ENCODE measurements around the gene PLA2G4B.

Gene PLA2G4B

DNA sequence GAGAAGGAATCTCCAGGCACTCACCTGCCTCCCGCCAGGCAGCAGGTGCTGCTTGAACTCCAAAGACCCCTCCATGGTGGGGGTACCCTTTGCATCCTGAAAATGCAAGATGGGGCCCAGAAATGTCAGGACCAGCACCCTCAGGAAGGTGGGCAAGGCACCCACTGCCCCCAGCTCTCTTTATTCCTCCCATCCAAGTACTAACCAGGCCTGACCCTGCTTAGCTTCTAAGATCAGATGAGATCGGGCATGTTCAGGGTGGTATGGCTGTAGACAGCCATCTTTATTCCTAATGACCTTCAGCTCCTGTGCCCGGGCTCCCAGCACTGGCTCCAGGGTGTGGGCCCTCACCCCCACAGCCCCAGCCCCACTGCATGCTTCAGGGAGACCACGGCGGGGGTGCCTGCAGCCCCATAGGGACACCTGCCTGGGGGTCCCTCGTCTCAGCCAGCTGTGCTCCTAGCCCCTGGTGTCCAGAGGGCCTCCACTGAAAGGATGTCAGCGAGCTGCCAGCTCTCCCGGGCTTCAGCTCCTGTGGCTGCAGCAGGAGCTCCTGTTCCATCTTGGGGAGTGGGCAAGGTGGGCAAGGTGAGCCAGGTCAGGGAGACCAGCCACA lies 13.2 kb downstream of the PLA2G4B start:
- no peak for DNase-seq

DNA sequence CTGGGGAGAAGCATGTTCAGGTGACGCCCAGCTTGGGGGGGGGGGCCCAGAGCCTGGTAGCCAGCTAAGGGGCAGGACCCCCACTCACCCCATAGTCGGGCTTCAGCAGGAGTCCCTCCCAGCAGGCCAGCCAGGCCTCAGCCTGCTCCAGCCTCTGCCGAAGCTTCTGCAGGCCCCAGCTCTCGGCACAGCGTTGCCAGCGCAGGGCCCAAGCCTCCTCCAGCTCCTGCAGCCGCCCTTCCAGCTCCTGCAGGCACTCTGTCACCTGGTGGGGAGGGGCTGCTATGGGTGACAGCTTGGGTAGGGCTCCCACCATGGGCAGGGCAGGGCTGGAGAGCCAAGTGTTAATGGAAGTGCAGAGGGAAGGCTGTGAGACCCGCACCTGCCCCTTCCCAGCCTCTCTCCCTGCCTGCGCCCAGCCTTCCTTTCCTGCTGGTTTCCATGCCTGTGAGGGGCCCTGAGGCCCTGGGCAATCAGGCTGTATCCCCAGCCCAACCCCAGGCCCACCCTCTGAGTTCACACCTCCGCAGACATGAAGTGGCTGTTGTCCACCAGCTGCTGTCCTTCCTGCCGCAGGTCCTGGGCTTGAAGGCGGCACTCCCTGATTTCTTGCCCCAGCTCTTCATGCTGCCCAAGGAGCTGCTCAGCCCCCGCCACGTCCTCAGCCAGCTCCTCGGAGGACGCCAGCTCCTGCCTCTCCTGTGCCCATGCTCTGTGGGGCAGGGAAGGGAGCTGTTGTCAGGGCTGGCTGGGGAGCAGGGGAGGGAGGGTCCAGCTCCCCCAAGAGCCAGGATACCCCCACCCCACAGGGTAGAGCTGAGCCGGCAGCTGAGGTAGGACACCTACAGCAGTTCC lies 14.3 kb downstream of the PLA2G4B start:
- DNase-seq = no peak

DNA sequence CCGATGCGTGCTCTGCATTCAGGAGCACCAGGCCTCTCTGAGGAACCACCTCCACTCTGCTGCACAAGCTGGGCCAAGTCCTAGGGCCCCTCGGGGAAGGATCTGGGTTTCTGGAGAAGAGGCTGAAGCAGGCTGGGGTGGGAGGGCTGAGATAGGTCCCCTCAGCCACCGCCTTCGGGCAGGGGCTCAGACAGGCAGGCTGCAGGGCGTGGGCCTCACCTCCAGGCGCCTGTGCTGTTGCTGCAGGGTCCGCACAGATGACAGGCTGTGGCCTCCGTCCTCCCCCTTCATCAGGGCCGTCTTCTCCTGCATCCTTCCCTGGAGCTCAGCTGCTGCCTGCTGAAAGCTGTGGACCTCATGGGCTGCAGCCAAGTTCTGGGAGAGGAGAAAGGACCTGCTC lies 15.2 kb downstream of the PLA2G4B start:
- DNase-seq = no peak

DNA sequence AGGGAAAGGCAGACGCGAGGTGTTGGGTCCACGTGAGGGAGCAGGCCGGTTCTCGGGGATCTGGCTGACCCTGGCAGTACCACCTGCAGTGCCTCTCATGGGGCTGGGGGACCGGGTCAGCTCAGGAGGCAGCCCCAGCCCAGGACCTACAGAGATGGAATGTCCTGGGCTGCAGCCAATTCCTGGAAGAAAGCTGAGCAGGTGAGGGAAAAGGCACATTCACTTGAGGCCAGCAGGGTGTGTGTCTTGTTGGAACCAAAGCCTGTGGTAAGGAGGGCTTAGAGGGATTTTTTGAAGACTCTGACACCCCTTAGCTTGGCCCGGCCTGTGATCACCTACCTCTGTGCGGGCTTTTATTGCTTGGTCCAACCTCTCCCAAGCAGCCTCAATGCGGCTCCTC lies 15.8 kb downstream of the PLA2G4B start:
- no peak for DNase-seq

DNA sequence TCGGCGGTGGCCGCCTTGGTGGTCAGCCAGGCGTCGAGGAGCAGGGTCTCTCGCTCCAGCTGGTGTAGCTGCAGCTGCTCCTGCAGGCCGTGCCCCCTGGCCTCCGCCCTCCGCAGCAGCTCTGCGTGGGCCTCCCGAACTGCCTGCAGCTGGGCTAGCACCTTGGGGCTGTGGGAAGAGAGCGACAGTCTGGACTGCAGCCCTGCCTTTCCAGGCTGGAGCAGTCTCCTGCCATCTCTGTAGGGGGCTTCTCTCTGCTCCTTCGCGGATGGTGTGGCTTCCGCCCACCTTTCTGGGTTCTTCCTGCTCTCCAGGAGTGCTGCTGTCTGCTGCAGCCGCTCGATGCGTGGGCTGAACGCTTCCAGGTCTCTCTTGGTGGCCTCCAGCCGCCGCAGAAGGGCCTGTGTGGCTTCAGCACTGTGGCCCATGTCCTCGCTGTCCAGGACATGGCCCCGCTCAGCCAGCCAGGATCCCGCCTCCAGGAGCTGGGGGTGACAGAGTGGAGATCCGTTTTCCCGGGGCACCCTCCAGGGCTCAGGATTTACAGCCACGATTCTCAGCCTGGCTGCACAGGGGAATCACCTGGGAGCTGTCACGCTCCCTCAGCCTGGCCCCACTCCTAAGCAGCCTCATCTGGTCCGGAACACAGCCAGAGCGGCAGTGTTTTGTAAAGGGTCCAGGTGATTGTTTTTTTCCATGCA lies 16.8 kb downstream of the PLA2G4B start:
- DNase-seq = no peak

DNA sequence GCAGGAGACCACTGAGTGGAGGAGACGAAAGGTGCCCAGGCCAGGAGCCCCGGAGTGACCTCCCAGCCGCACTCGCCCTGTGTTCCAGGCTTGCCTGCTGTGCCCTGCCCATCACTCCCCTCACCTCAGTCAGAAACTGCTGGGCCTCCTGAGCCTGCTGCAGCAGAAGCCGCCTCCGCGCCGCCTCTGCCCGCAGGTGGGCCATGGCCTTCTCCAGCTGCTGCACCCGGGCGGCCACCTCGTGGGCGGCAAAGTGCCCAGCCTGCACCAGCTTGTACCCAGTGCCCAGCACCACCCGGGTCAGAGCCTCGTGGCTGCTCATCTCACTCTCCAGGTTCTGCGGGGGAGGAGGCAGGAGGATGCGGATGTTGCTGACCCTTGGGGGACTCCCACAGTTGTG lies 17.6 kb downstream of the PLA2G4B start:
- DNase-seq = no peak

GRCh38 chr15:41856716-41857115 lies 18.1 kb downstream of the PLA2G4B start:
- DNase-seq = no peak

DNA sequence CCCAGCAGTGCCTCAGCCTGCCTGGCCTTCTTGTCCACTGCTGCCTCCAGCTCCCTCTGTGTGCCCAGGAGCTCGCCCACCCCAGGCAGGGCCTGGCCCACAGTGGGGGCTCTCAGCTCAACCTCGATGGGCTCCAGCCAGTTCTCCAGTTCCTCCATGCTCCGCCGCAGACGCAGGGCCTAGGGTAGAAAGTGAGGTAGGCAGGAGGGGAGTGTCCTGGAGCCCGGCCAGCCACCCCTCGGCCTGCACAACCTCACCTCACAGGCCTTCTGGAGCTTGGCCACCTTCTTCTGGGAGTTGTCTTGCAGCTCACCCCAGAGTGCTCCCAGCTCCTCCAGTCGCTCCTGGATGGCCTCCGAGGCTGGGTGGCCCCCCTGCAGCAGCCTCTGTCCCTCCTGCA lies 18.7 kb downstream of the PLA2G4B start:
- no peak for DNase-seq

DNA sequence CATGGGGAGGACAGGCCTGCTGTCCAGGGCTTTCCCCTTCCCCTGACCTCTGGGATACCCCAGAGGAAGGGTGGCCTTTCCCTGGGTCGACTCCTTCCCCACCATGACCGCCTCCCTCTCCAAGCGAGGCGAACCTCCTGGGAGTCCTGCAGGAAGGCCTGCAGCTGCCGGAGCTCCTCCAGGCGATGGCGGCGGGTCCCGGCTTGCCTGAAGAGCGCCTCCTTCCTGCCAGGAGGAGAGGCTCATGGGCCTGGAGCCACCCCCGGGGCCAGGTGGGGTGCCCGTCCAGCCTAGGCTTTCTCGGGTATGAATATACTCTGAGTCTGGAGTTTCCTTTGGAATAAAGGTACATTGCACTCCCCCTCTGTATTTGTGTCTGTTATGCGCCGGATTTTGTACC lies 20.1 kb downstream of the PLA2G4B start:
- DNase-seq = no peak

- no peak for DNase-seq
Observed at GRCh38 chr15:41860049-41860828, 21.6 kb downstream of the PLA2G4B start.

DNA sequence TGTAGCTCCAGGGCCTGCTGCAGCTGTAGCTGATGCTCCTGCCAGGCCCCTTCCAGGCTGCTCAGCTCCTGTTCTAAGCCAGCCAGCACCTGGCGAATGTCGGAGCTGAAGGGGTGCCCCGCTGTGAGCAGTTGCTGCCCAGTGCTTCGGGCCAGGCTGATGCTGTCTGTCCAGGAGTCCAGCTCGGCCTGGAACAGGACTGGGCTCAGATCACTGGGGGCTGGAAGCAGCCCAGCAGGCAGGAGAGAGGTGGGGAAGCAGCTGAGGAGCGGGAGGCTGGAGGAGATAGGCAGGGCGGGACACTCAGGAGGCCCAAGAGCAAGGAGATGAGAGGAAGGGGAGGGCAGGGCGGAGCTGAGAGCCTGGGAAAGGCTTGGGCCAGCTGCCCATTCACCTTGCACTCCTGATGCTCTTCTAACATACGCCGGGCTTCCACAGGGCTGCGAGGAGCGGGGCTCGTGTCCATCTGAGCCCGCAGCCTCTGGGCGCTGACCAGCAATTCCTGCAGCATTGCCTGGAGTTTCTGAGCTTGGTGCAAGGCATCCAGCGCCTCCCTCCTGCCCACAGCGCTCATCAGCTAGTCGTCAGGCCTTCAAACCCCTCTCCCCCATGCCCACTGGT lies 23.2 kb downstream of the PLA2G4B start:
- DNase-seq = no peak

GRCh38 chr15:41862515-41863116 lies 24.0 kb downstream of the PLA2G4B start:
- no peak for DNase-seq

DNA sequence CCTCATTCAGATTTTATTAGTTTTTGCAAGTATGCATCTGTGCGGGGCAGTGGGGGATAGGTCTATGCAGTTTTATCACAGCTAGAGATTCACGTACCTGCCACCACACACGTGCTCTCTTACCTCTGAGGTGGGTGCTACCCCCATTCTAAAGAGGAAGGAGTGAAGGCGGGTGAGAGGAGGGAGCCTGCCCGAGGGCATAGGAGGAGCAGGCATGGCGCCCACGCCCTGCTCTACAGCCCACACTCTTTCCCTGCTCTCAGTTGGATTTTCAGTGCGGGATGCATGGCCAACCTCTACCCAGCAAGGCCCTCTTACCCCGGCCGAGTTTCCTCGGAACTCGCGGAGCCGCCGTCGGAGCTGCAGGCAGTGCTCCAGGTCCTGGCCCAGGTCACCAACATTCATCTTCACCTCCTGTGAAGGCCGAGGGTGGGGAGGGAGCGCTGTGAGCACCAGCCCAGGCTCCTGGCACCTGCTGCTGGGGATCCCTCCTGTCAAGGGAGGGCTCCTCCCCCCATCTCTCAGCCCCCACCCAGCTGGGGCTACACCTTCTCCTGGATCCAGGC lies 26.9 kb downstream of the PLA2G4B start:
- DNase-seq = no peak

GRCh38 chr15:41866263-41866703 lies 27.6 kb downstream of the PLA2G4B start:
- DNase-seq = no peak

GRCh38 chr15:41866872-41867579 lies 28.4 kb downstream of the PLA2G4B start:
- DNase-seq = no peak

- DNase-seq = no peak
Observed at GRCh38 chr15:41868321-41868720, 29.7 kb downstream of the PLA2G4B start.

DNA sequence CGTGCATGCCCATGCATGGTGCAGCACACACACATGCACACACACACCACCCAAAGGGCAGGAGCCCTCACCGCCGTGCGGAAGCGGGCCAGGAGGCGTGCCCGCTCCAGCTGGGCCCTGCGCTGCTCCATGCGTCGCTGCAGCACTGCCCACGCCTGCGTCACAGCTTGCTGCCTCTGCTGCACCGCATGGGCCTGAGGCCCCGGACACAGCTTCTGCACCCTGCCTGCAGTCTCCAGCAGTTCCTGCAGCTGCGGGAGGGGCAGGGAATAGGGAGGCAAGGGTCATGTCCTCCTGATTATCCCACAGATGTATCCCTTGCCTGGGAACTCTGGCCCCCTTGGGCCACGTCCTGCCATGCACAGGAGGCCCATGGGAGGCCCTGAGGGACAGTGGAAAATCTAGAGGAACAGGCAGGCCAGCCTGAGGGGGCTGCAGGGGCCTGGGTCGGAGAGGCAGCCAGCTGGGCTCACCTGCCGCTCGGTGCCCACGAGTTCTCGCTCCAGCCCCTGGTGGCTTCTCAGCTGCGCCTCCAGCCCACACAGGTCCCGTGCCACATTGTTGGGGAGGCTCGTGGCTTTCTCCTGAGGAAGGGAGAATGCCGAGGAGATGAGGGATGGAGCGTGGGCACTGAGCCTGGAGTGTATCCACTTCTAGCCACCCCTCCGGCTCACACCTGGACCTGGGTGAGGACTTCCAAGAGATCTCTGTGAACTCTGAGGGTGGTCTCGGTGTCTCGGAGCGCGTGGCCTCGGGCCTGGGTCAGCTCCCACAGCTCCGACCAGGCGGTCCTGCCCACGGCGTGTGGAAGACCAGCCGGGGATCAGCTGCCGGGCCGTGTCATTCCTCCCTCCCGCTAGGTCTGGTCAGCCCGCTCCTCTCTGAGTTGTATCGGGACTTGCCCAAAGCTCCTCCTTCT lies 31.4 kb downstream of the PLA2G4B start:
- DNase-seq = no peak

DNA sequence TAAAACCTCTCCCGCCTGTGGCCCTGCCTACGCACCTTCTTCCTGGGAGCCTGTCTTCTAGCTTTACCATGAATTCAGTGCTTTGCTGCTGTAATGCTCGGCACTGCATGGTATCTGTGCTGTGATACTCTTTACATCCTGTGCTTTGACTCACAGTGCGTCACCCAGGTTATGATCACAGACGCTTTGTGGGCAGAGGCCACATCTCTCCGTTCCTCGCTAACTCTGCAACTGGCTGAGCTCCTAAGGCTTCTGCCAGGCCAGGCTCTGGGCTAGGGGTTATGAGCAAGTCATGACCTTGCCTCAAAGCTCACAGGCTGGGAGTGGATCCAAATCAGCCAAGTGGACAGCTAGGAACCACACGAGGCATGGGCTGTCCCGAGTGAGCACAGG lies 32.0 kb downstream of the PLA2G4B start:
- peak; percentile 44 for DNase-seq

- no peak for DNase-seq
Observed at GRCh38 chr15:41871175-41871905, 32.7 kb downstream of the PLA2G4B start.

Measured in stimulated activated CD4-positive, alpha-beta T cell treated with anti-CD3 and anti-CD28 coated beads, Interleukin-4, amount 100 ng/mL, for 1 hour (primary cell).